ENCODE results near the gene POU2F3. TPM values are rescaled to one million over a fixed set of nuclear protein-coding genes. Genes with fewer than 3 reads are reported as not detected.
A peak's percentile ranks its signal among the peaks of the same experiment; 100 is the strongest.

Gene POU2F3
- total RNA-seq, 1 donor from 2014 or later = 0.19 TPM

- DNase-seq (ENCODE audit: low spot score) = no peak
These were observed 77.1 kb downstream of the POU2F3 start for GRCh38 chr11:120316880-120317688.

GRCh38 chr11:120317689-120318480, 77.9 kb downstream of the POU2F3 start:
- DNase-seq (ENCODE audit: low spot score) = no peak

- DNase-seq (ENCODE audit: low spot score) = no peak
These were observed 79.0 kb downstream of the POU2F3 start for GRCh38 chr11:120318906-120319305.

DNA sequence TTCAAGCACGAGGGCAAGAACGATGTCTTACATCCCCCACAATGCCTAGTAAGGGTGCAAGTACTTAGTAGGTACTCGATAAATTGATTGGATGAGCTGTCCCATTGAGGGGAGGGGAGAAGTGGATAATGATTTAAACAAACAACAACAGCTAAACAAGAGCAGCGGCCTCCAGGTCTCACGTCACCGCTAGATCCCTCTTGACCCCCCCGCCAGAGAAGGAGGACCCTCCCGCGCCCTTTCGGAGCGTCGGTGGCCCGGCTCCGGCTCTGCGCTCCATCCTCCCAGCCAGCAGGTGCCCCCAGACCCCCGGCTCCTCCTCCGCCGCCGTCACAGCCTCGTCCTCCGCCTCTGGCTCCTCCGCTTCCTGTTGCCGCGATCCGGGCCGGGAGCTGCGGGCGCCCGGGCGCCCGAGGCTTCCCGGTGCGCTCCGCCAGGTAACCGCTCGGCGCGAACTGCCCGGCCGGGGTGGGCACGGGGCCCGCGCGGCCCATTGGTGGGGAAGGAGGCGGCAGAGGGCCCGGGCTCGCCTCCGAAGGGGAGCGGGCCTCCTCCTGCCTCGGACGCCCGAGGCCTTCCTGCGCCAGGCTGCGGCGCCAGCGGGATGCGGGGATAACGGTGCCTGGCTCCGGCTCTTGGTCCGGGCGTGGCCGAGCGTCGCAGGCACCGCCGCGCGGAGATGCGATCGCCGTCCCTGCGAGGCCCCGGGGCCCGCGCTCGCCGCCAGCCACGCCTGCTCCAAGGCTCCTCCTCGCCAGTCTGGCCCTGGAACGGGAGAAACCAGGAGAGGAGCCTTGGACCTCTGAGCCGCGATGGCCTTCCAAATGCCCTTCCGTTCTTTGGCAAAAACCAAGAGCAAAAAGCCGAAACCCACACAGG, 85.2 kb downstream of the POU2F3 start, which contains the start of gene TLCD5:
TLCD5 (plus strand) TSS at position 368 of the 879 bp plus-strand sequence. CDS start 2,143 bp downstream, outside the sequence.
- DNase-seq (ENCODE audit: low spot score) = no peak

GRCh38 chr11:120326228-120326627, 86.3 kb downstream of the POU2F3 start:
- no peak for DNase-seq (ENCODE audit: low spot score)

DNA sequence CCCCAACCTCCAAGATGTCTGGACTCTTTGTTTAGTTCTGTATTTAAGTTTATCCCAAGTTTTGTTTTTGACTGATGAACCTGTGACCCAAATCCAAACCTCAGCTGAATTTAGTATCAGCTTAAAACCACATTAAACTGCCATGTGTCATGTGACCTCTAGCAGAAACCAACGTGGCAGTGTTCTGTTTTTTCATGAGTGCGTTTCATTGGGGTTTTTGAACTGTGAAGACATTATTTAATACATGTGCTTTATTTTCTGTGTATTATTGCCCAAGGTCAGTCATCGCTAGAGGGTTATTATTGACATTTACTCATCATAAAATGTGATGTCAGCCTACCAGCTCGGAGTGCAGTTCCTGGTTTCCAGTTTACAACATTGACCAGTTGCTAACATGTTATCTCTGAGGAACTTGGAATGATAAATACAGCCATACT, 86.9 kb downstream of the POU2F3 start:
- no peak for DNase-seq (ENCODE audit: low spot score)

GRCh38 chr11:120327311-120327710, 87.4 kb downstream of the POU2F3 start:
- no peak for DNase-seq (ENCODE audit: low spot score)

DNA sequence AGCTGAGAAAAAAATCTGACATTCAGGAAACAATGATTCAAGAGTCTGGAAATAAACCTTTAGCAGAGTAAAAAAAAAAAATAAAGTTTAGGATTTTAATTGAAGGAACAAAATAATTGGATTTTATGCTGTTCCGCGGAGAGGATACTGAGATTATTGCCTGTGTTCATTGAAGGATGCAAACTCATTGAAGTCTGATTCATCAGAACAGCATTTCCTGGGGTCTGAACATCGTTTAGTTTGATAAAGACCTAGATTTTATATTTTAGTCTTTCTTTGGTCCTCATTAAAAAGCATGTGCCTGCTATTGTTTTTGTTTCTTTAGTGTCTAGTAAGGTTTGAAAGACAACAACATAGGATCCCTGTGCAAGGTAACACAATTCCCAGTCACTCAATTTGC, 89.6 kb downstream of the POU2F3 start:
- DNase-seq (ENCODE audit: low spot score) = no peak

- no peak for DNase-seq (ENCODE audit: low spot score)
These were observed 90.1 kb downstream of the POU2F3 start for GRCh38 chr11:120330045-120330444.

GRCh38 chr11:120331301-120331996, 91.5 kb downstream of the POU2F3 start:
- no peak for DNase-seq (ENCODE audit: low spot score)

DNA sequence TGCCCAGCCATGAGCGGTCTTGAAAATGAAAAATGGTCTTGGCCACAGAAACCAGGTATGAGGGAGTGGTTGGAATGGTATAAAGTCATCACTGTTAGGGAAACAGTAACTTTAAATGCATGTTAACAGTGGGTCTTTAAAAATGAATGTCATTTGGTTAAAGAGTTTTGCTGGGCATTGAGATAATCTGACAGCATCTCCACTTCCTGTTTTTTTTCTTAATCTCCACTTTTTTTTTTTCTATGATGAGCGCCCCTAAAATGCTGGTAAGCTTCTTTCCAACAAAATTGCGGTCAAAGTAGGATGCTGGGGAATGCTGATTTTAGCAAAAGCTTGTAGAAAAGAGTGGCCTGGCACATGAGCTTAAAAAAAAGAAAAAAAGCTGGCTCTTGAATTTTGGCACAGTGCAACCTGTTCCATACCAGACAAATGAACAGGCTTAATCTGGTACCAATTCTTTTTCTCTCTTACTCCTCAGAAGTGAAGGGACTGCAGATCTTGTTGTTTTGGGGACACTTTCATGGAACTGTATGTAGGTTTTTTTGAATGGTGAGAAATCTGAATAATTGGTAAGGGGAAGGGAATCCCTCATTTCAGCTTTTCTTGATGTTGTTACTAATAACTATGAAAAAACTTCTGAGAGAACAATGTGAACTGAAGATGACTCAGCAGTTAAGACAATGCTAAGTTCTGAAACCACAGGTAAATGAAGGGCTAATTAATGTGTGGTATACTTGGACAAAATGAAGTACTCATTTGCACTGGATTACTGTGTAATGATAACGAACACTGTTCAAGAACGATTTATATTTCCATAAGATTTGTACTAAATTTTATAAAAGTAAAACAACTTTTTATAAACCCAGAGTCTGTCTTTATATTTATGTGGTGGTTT, 93.1 kb downstream of the POU2F3 start:
- DNase-seq (ENCODE audit: low spot score) = no peak

DNA sequence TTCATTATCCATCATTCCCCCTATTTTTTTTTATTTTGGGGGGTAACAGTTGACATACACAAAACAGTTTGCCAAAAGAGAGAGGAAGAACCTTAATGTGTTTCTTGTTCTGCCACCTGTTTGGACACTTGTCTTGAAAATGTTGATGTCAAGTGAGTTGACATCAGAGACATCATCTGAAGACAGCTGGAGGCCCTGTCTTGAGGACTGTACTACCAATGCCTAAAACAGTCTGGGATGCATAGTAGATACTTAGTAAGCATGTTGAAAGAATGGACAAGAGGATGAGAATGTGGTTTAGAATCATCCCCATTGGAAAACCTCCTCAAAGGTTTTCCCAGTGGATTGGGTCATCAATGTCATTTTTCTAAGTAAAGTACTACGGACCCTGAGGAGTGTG, 93.9 kb downstream of the POU2F3 start:
- DNase-seq (ENCODE audit: low spot score) = no peak

- DNase-seq (ENCODE audit: low spot score) = no peak
These were observed 94.4 kb downstream of the POU2F3 start for GRCh38 chr11:120334332-120334731.

- DNase-seq (ENCODE audit: low spot score) = no peak
These were observed 95.0 kb downstream of the POU2F3 start for GRCh38 chr11:120334894-120335462.

DNA sequence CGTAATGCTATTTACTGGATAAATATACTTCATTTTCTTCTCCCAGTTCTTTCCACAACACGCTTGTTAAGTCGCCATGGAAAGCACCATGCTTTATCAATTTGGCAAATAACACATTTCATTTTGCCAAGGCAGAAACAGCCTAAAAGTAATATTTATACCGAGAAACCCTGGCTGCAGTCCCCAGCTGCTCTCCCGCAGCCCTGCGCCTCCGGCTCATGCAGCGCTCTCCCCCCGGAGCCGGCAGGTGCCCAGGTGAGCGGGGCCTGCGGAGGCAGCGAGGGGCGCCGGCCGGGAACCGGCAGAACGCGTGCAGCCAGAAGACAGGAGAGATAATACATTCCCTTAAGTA, 95.6 kb downstream of the POU2F3 start:
- no peak for DNase-seq (ENCODE audit: low spot score)

GRCh38 chr11:120335908-120336640, 96.1 kb downstream of the POU2F3 start, which contains the start of gene ARHGEF12:
Gene ARHGEF12, plus strand, starts transcription at chr11:120336413. Its CDS starts 831 bp downstream, at chr11:120337244.
- DNase-seq (ENCODE audit: low spot score) = peak; percentile 98

DNA sequence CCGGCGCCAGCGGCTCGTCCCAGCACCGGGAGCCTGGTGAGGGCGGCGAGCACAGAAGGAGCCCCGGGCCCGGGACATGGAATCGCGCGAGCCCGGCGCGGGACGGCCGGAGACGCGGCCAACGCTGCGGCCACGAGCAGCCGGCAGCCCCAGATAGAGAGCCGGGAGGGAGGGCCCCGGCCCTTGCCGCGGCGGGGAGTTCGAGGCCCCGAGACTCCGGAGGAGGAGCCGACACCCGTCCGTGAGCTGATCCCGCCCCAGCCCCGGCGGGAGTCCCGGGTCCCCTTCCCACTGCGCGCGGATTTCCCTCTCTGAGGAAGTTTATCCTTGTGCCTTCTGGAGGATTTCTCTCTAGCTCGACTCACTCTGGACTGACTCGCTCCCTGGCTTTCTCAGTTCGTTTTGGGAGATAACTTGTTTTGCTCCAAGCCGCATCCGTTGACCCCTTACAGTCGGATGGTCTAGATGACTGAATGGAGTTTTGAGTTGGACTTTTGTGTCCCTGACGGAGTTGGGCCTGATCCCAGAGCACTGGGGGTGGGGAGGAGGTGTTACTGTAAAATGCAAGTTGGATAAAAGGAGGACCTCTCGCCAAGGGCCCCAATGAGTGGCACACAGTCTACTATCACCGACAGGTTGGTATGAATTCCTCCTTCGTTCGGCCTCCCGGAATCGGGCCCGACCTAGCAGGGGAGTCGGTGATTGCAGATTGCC, 96.9 kb downstream of the POU2F3 start:
- no peak for DNase-seq (ENCODE audit: low spot score)

Data from mesenteric fat pad (tissue), 1 donor.